Measurements from ENCODE around the gene SLC12A1. TPM values are rescaled to one million over a fixed set of nuclear protein-coding genes. Genes with fewer than 3 reads are reported as not detected.

SLC12A1 gene
- total and polyA plus RNA-seq, 2 of the 8 experiments (the other 6 are each of a cell fraction or from before 2014, with no cell fraction given), result 0.63 to 1.0 TPM

- no peaks in the 10 kb centered on the region for H3K9me3 ChIP-seq (ENCODE audit: insufficient read depth in 2 of 2, low read depth in 1 of 2, low read length in 1 of 2)
- no peak overlapping the region for H2BK20ac ChIP-seq (ENCODE audit: low read length)
- no peak overlapping the region for H3K4me2 ChIP-seq (ENCODE audit: insufficient read depth in 1 of 2, low read depth in 2 of 2, low read length in 2 of 2)
- FAIRE-seq, result no peak
- H2BK5ac ChIP-seq (ENCODE audit: low read depth, low read length), result no peak overlapping the region
- no peak overlapping the region for H2BK12ac ChIP-seq (ENCODE audit: low read depth, low read length)
- H3K27me3 ChIP-seq (replicated peaks in 1 of 4; ENCODE audit: control insufficient read depth in 3 of 4, extremely low read depth in 1 of 4, insufficient read depth in 3 of 4, low read length in 3 of 4), result no peaks in the 10 kb centered on the region
- H3K18ac ChIP-seq (ENCODE audit: extremely low read depth, low read length), result no peak overlapping the region
- 88% methylated on average over 1 of the region's 1 CpG; no CpG with 5 or more reads in 1 of the 2 experiments for WGBS, 2 experiments (ENCODE audit: extremely low coverage in 1 of 2, insufficient coverage in 1 of 2, insufficient read length in 1 of 2, insufficient replicate concordance in 2 of 2, low coverage in 1 of 2, low lambda C conversion rate in 2 of 2, missing lambda C conversion rate in 1 of 2)
- H3K14ac ChIP-seq (ENCODE audit: insufficient read length), result no peak overlapping the region
- H3K27ac ChIP-seq (ENCODE audit: low read depth, low read length), result no peak overlapping the region
- H2BK120ac ChIP-seq (replicated peaks; ENCODE audit: low read depth, low read length), result no peak overlapping the region
- peaks cover 3 to 9% (median 3%) of the 10 kb centered on the region in 4 experiments; a peak in 5 of 7 replicates for H3K4me1 ChIP-seq (replicated peaks in 1 of 4; ENCODE audit: control insufficient read depth in 3 of 4, insufficient read depth in 4 of 4, low read length in 3 of 4)
- H3K23ac ChIP-seq (ENCODE audit: insufficient read length), result no peak overlapping the region
- DNase-seq (ENCODE audit: low read depth in 1 of 2, low spot score in 2 of 2), result no peak
- H2AFZ ChIP-seq (ENCODE audit: low read length), result no peak overlapping the region
- H4K20me1 ChIP-seq (replicated peaks in 1 of 2; ENCODE audit: control insufficient read depth in 1 of 2, insufficient read depth in 2 of 2, low read length in 2 of 2), result peaks cover 3 to 4% of the 10 kb centered on the region in 2 experiments
- H3K56ac ChIP-seq (replicated peaks; ENCODE audit: insufficient read length, low read depth, low read length), result no peak overlapping the region
- H2BK15ac ChIP-seq (ENCODE audit: low read length), result no peak overlapping the region
- no peak overlapping the region for H4K8ac ChIP-seq (ENCODE audit: extremely low read depth, insufficient read depth, low read length)
- H3K4ac ChIP-seq (replicated peaks; ENCODE audit: insufficient read length, low read depth, low read length), result no peak overlapping the region
- H4K5ac ChIP-seq (ENCODE audit: insufficient read length, low read depth, low read length), result no peak overlapping the region
- peaks cover 0 to 50% of the 10 kb centered on the region in 2 experiments; a peak in 2 of 4 replicates for H3K79me2 ChIP-seq (ENCODE audit: control insufficient read depth in 1 of 2, insufficient read depth in 2 of 2, low read length in 2 of 2)
- peaks cover under 1% of the 10 kb centered on the region; the same call in 1 of the 2 replicates for H3K23me2 ChIP-seq (ENCODE audit: low read depth, low read length)
- ChIA-PET CTCF (ENCODE audit: partially characterized antibody) (interaction anchor here (0.6 to 6.6 kb wide), 28 partner anchors 10 to 541 kb away, joined by 3 to 59 read pairs (median 4); no protein-coding TSS in a partner anchor), POLR2A (ENCODE audit: partially characterized antibody) (interaction anchor here (0.6 to 1.7 kb wide), 2 partner anchors 12 to 31 kb away, joined by 3 to 4 read pairs; no protein-coding TSS in a partner anchor)
- H3K4me3 ChIP-seq (ENCODE audit: extremely low read depth in 1 of 4, insufficient read depth in 2 of 4, low read depth in 3 of 4, low read length in 4 of 4), result no peak overlapping the region
- TF ChIP-seq BCL11A (IDR thresholded peaks at IDR 0.05; ENCODE audit: low read depth in 2 of 2, low read length in 2 of 2), result no peak
- TF ChIP-seq TCF12 (IDR thresholded peaks at IDR 0.05; ENCODE audit: low read depth, low read length), result no peak
- no peak for TF ChIP-seq ATF3 (IDR thresholded peaks at IDR 0.05; ENCODE audit: insufficient read depth, low read depth, low read length)
- TF ChIP-seq, protein P1, sequence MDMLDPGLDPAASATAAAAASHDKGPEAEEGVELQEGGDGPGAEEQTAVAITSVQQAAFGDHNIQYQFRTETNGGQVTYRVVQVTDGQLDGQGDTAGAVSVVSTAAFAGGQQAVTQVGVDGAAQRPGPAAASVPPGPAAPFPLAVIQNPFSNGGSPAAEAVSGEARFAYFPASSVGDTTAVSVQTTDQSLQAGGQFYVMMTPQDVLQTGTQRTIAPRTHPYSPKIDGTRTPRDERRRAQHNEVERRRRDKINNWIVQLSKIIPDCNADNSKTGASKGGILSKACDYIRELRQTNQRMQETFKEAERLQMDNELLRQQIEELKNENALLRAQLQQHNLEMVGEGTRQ (IDR thresholded peaks at IDR 0.05; ENCODE audit: low read length), result no peak
- no peak for TF ChIP-seq JUND (IDR thresholded peaks at IDR 0.05; ENCODE audit: low read length)
- TF ChIP-seq FOSL1 (IDR thresholded peaks at IDR 0.05; ENCODE audit: insufficient read depth, low read depth, low read length), result no peak
- no peak for TF ChIP-seq CHD1 (IDR thresholded peaks at IDR 0.05; ENCODE audit: low read depth, low read length)
- TF ChIP-seq SIX5 (IDR thresholded peaks at IDR 0.05; ENCODE audit: low read depth, low read length), result no peak
- no peak for TF ChIP-seq POLR2AphosphoS5 (IDR thresholded peaks at IDR 0.05; ENCODE audit: low read depth, low read length)
- no peak for TF ChIP-seq CHD2 (IDR thresholded peaks at IDR 0.05; ENCODE audit: low read length)
- H3K79me1 ChIP-seq (ENCODE audit: low read depth, low read length), result no peaks in the 10 kb centered on the region
- no peak overlapping the region for H2AK5ac ChIP-seq (ENCODE audit: low read depth, low read length)
- no peak overlapping the region for H3K9ac ChIP-seq (replicated peaks in 1 of 4; ENCODE audit: extremely low read depth in 1 of 4, low read depth in 3 of 4, low read length in 3 of 4)
- H3K36me3 ChIP-seq (ENCODE audit: control insufficient read depth in 2 of 4, insufficient read depth in 4 of 4, low read length in 3 of 4), result peaks cover 2 to 81% (median 49%) of the 10 kb centered on the region in 4 experiments
- H4K91ac ChIP-seq (replicated peaks; ENCODE audit: insufficient read length, low read length), result no peak overlapping the region
These were observed 131.5 kb downstream of the SLC12A1 start for GRCh38 chr15:48337607-48338006.

Data from H1 (cell line).